Prostate gland (tissue), 2 donors: ENCODE results near the gene R3HDM2. TPM values are rescaled to one million over a fixed set of nuclear protein-coding genes. Genes with fewer than 3 reads are reported as not detected.

Experiments
- DNase-seq: peaks from one replicate; pipeline ENCODE4 v3.0.0-alpha.2; 2019; ENCODE audit warnings: low spot score
- H3K27ac ChIP-seq, 2 donors: fragments of 200-600 bp; sonication (generic); 2 replicates each; pipeline ENCODE4 v1.5.1; 2017 to 2019
- H3K27me3 ChIP-seq: fragments of 200-600 bp; sonication (generic); replicated peaks from 2 replicates; pipeline ENCODE4 v1.5.1; 2019; ENCODE audit not compliant: insufficient read depth
- H3K36me3 ChIP-seq, 2 donors: fragments of 200-600 bp; sonication (generic); 1 replicate in 1 of 2; 2 replicates in 1 of 2; pipeline versions ENCODE4 v1.5.1 to v1.8.1; 2017 to 2019
- H3K4me1 ChIP-seq: fragments of 200-600 bp; sonication (generic); replicated peaks from 2 replicates; pipeline ENCODE4 v1.5.1; 2019
- H3K4me3 ChIP-seq, 2 donors: fragments of 200-600 bp; sonication (generic); 2 replicates each; pipeline ENCODE4 v1.5.1; 2017 to 2019
- H3K9me3 ChIP-seq: fragments of 200-600 bp; sonication (generic); 2 replicates; pipeline ENCODE4 v1.5.1; 2017
- POLR2A ChIP-seq: fragments of 450-650 bp; IDR thresholded peaks from one replicate; pipeline ENCODE4 v1.6.1; 2016; ENCODE audit warnings: antibody characterized with exemption, mild to moderate bottlenecking
- POLR2AphosphoS5 ChIP-seq: sonication (generic); formaldehyde crosslinking; IDR thresholded peaks from one replicate; pipeline ENCODE4 v1.6.1; 2017; ENCODE audit warnings: antibody characterized with exemption
- WGBS: methylation state at CpG from one replicate; pipeline ENCODE4 v1.1.5; 2018; 5-methylcytosine and 5-hydroxymethylcytosine counted together
- intact Hi-C: fragments of 100-400 bp; cut with DNase I; formaldehyde crosslinking; loops from one replicate; pipeline ENCODE4 v1.14.2; 2022
- total RNA-seq, 2 donors: library from RNA; depleted of rRNA; stranded (reverse); fragments of >200 nt; gene quantifications; one replicate each; pipeline ENCODE4 v1.1.0, GENCODE V29; 2016
- TF ChIP-seq, protein P1 (sequence below), 4 experiments: fragments of 200-600 bp in 2 of 4; fragments of 450-650 bp in 2 of 4; sonication (generic) in 2 of 4; IDR thresholded peaks; 1 replicate in 3 of 4; 2 replicates in 1 of 4; pipeline ENCODE4 v1.5.1; 2016 to 2019; ENCODE audit warnings: antibody characterized with exemption in 4 of 4, mild to moderate bottlenecking in 2 of 4, moderate library complexity in 2 of 4

The R3HDM2 gene
- total RNA-seq, 2 donors from 2014 or later = 38.7 to 80.9 TPM

- H3K27me3 ChIP-seq = peaks cover 8% of the 10 kb centered on the region
Measured at GRCh38 chr12:57224278-57224972, 206.4 kb downstream of the R3HDM2 start.

GRCh38 chr12:57223191-57224165 is 207.4 kb downstream of the R3HDM2 start:
- H3K36me3 ChIP-seq = no peaks in the 10 kb centered on the region
- TF ChIP-seq, protein P1, sequence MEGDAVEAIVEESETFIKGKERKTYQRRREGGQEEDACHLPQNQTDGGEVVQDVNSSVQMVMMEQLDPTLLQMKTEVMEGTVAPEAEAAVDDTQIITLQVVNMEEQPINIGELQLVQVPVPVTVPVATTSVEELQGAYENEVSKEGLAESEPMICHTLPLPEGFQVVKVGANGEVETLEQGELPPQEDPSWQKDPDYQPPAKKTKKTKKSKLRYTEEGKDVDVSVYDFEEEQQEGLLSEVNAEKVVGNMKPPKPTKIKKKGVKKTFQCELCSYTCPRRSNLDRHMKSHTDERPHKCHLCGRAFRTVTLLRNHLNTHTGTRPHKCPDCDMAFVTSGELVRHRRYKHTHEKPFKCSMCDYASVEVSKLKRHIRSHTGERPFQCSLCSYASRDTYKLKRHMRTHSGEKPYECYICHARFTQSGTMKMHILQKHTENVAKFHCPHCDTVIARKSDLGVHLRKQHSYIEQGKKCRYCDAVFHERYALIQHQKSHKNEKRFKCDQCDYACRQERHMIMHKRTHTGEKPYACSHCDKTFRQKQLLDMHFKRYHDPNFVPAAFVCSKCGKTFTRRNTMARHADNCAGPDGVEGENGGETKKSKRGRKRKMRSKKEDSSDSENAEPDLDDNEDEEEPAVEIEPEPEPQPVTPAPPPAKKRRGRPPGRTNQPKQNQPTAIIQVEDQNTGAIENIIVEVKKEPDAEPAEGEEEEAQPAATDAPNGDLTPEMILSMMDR (IDR thresholded peaks at IDR 0.05) = no peak
- TF ChIP-seq POLR2AphosphoS5 (no peak), POLR2A (no peak)

More at GRCh38 chr12:57224278-57224972, 206.4 kb downstream of the R3HDM2 start:
- TF ChIP-seq, protein P1 (IDR thresholded peaks at IDR 0.05) = no peak
- no peak for TF ChIP-seq POLR2A
- no peaks in the 10 kb centered on the region for H3K36me3 ChIP-seq
- H3K9me3 ChIP-seq = no peaks in the 10 kb centered on the region
- no peak overlapping the region for H3K27ac ChIP-seq
- no peak for DNase-seq
- WGBS = 45% methylated on average over 29 of the region's 30 CpGs
- no peak overlapping the region for H3K4me3 ChIP-seq
- peaks cover 2% of the 10 kb centered on the region for H3K4me1 ChIP-seq
- intact Hi-C loops = no loop called here

GRCh38 chr12:57222286-57223190 is 208.3 kb downstream of the R3HDM2 start:
- no peak overlapping the region for H3K27ac ChIP-seq
- DNase-seq = no peak
- TF ChIP-seq POLR2A (no peak), POLR2AphosphoS5 (no peak)
- TF ChIP-seq, protein P1 (IDR thresholded peaks at IDR 0.05) = no peak
- H3K4me3 ChIP-seq = no peak overlapping the region
- intact Hi-C loops = no loop called here
- H3K36me3 ChIP-seq = no peaks in the 10 kb centered on the region
- H3K4me1 ChIP-seq = peaks cover 5% of the 10 kb centered on the region
- WGBS = 37% methylated on average over 13 of the region's 13 CpGs
- peaks cover 10% of the 10 kb centered on the region for H3K27me3 ChIP-seq
- H3K9me3 ChIP-seq = no peaks in the 10 kb centered on the region

More at GRCh38 chr12:57223191-57224165, 207.4 kb downstream of the R3HDM2 start:
- Histone ChIP-seq H3K27me3 (peaks cover 10% of the 10 kb centered on the region), H3K27ac (no peak overlapping the region), H3K4me3 (no peak overlapping the region), H3K4me1 (no peaks in the 10 kb centered on the region), H3K9me3 (no peaks in the 10 kb centered on the region)
- DNase-seq = no peak
- 73% methylated on average over 22 of the region's 22 CpGs for WGBS
- intact Hi-C loops = no loop called here

DNA sequence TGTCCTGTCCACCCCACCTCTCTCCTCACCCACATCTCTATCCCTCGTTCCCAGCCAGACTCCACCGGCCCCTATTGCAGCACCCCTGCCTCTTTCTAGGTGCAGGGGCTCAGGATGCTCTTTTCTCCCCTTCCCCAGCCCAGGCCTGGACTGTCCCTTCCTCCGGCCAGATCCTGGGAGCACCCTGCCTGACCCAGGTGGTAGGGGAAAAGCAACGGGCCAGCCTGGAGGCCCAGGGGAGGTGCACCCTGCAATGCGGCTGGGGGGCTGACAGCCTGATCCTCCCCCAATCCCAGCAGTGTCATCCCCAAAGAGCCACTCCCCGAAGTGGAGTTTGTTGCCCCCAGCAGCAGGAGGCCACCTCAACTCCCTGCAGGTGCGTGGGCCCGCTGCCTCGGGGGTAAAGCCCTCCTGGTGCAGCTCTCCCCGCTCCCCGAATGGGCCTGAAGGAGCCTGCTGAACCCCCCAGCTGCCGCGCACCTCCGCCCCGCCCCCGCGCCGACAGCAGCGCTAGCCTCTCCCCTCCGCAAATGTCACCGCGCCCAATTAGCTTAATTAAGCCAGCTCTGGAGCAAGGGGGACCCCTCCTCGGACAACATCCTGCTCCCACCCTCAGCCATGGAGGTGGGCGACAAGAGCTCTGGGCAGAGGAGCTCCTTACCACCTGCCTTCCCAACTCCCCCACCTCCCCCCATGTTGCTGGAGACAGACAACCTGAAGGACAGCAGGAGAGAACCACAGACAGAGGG is 209.5 kb downstream of the R3HDM2 start:
- H3K4me3 ChIP-seq = no peak overlapping the region
- peaks cover 10% of the 10 kb centered on the region for H3K27me3 ChIP-seq
- TF ChIP-seq POLR2A (no peak), POLR2AphosphoS5 (no peak)
- TF ChIP-seq, protein P1 (IDR thresholded peaks at IDR 0.05) = no peak
- DNase-seq = no peak
- H3K9me3 ChIP-seq = no peaks in the 10 kb centered on the region
- H3K27ac ChIP-seq = no peak overlapping the region
- no peaks in the 10 kb centered on the region for H3K36me3 ChIP-seq
- intact Hi-C loops = no loop called here
- H3K4me1 ChIP-seq = peaks cover 12% of the 10 kb centered on the region
- WGBS = 24% methylated on average over 24 of the region's 24 CpGs
